ENCODE results near the gene MACO1.
"Not testable (repeated sequence)": the region's sequence is repeated elsewhere in the genome, so short reads cannot be mapped to it uniquely, and the experiment has no call there.

MACO1 gene

GRCh38 chr1:25458541-25459298 lies 28.0 kb downstream of the MACO1 start:
- DNase-seq (ENCODE audit: low read depth in 2 of 2) = no peak

- DNase-seq (ENCODE audit: low read depth in 2 of 2) = no peak
Observed at GRCh38 chr1:25460020-25460419, 29.3 kb downstream of the MACO1 start.

- DNase-seq (ENCODE audit: low read depth in 2 of 2) = not testable (repeated sequence)
Observed at GRCh38 chr1:25460816-25461215, 30.1 kb downstream of the MACO1 start.

GRCh38 chr1:25461849-25462248 lies 31.2 kb downstream of the MACO1 start:
- no peak for DNase-seq (ENCODE audit: low read depth in 2 of 2)

GRCh38 chr1:25462732-25463131 lies 32.0 kb downstream of the MACO1 start:
- no peak for DNase-seq (ENCODE audit: low read depth in 2 of 2)

- no peak for DNase-seq (ENCODE audit: low read depth in 2 of 2)
Observed at GRCh38 chr1:25467193-25467592, 36.5 kb downstream of the MACO1 start.

- no peak for DNase-seq (ENCODE audit: low read depth in 2 of 2)
Observed at GRCh38 chr1:25467616-25468015, 36.9 kb downstream of the MACO1 start.

GRCh38 chr1:25468033-25468432 lies 37.3 kb downstream of the MACO1 start:
- no peak for DNase-seq (ENCODE audit: low read depth in 2 of 2)

- no peak for DNase-seq (ENCODE audit: low read depth in 2 of 2)
Observed at GRCh38 chr1:25469177-25469576, 38.5 kb downstream of the MACO1 start.

GRCh38 chr1:25472471-25472870 lies 41.8 kb downstream of the MACO1 start:
- no peak for DNase-seq (ENCODE audit: low read depth in 2 of 2)

GRCh38 chr1:25473653-25474225 lies 43.0 kb downstream of the MACO1 start:
- no peak for DNase-seq (ENCODE audit: low read depth in 2 of 2)

GRCh38 chr1:25474439-25475047 lies 43.8 kb downstream of the MACO1 start:
- no peak for DNase-seq (ENCODE audit: low read depth in 2 of 2)

- no peak for DNase-seq (ENCODE audit: low read depth in 2 of 2)
Observed at GRCh38 chr1:25476186-25477097, 45.7 kb downstream of the MACO1 start.

GRCh38 chr1:25477448-25478034 lies 46.8 kb downstream of the MACO1 start:
- no peak for DNase-seq (ENCODE audit: low read depth in 2 of 2)

- no peak for DNase-seq (ENCODE audit: low read depth in 2 of 2)
Observed at GRCh38 chr1:25478633-25479032, 47.9 kb downstream of the MACO1 start.

- DNase-seq (ENCODE audit: low read depth in 2 of 2) = no peak
Observed at GRCh38 chr1:25481625-25482024, 50.9 kb downstream of the MACO1 start.

- no peak for DNase-seq (ENCODE audit: low read depth in 2 of 2)
Observed at GRCh38 chr1:25482211-25482610, 51.5 kb downstream of the MACO1 start.

- DNase-seq (ENCODE audit: low read depth in 2 of 2) = no peak
Observed at GRCh38 chr1:25484096-25484495, 53.4 kb downstream of the MACO1 start.

GRCh38 chr1:25484533-25484932 lies 53.8 kb downstream of the MACO1 start:
- DNase-seq (ENCODE audit: low read depth in 2 of 2) = no peak

- no peak for DNase-seq (ENCODE audit: low read depth in 2 of 2)
Observed at GRCh38 chr1:25485536-25486411, 55.1 kb downstream of the MACO1 start.

GRCh38 chr1:25486602-25487001 lies 55.9 kb downstream of the MACO1 start:
- no peak for DNase-seq (ENCODE audit: low read depth in 2 of 2)
